ENCODE data around the gene TAF10. TPM values are rescaled to one million over a fixed set of nuclear protein-coding genes. Genes with fewer than 3 reads are reported as not detected.
A peak's percentile ranks its signal among the peaks of the same experiment; 100 is the strongest.

Gene TAF10
- polyA plus RNA-seq, 4 donors = 62.6 to 133 (median 105) TPM

- FAIRE-seq = no peak
Observed at GRCh38 chr11:6598555-6598954, 13.5 kb downstream of the TAF10 start.

GRCh38 chr11:6596239-6596877, 15.7 kb downstream of the TAF10 start:
- H3K4me1 ChIP-seq (ENCODE audit: control insufficient read depth in 3 of 3, insufficient read depth in 2 of 3, low read depth in 1 of 3, low read length in 2 of 3) = peaks cover 0 to 25% (median 4%) of the 10 kb centered on the region in 3 donors

More at GRCh38 chr11:6598555-6598954, 13.5 kb downstream of the TAF10 start:
- H3K36me3 ChIP-seq (ENCODE audit: control insufficient read depth in 3 of 3, insufficient read depth in 2 of 3, low read depth in 1 of 3, low read length in 3 of 3) = peaks cover 12 to 38% (median 22%) of the 10 kb centered on the region in 3 donors
- H3K4me1 ChIP-seq (ENCODE audit: control insufficient read depth in 3 of 3, insufficient read depth in 2 of 3, low read depth in 1 of 3, low read length in 2 of 3) = peaks cover 5 to 35% (median 13%) of the 10 kb centered on the region in 3 donors
- H3K27me3 ChIP-seq (ENCODE audit: control insufficient read depth in 3 of 3, insufficient read depth in 3 of 3, low read length in 3 of 3) = no peaks in the 10 kb centered on the region
- no peak overlapping the region for H3K4me3 ChIP-seq (ENCODE audit: low read depth in 1 of 3, low read length in 3 of 3)
- peak in 1 of 2 donors; percentile 51 for DNase-seq
- WGBS, 3 donors = 87 to 89% (median 88%) methylated on average over 3 of the region's 3 CpGs
- peak overlapping the region in 1 of 3 donors; percentile 25 for H3K27ac ChIP-seq (ENCODE audit: low read depth in 1 of 3, low read length in 2 of 3)
- H3K9me3 ChIP-seq (ENCODE audit: control insufficient read depth in 2 of 2, insufficient read depth in 1 of 2, low read depth in 1 of 2, low read length in 1 of 2) = no peaks in the 10 kb centered on the region

GRCh38 chr11:6594142-6594768, 17.8 kb downstream of the TAF10 start:
- Histone ChIP-seq H3K27ac (ENCODE audit: low read depth in 1 of 3, low read length in 2 of 3) (no peak overlapping the region), H3K4me3 (ENCODE audit: low read depth in 1 of 3, low read length in 3 of 3) (no peak overlapping the region), H3K4me1 (ENCODE audit: control insufficient read depth in 3 of 3, insufficient read depth in 2 of 3, low read depth in 1 of 3, low read length in 2 of 3) (peaks cover 0 to 10% (median 0%) of the 10 kb centered on the region in 3 donors), H3K27me3 (ENCODE audit: control insufficient read depth in 3 of 3, insufficient read depth in 3 of 3, low read length in 3 of 3) (no peaks in the 10 kb centered on the region), H3K9me3 (ENCODE audit: control insufficient read depth in 2 of 2, insufficient read depth in 1 of 2, low read depth in 1 of 2, low read length in 1 of 2) (no peaks in the 10 kb centered on the region), H3K36me3 (ENCODE audit: control insufficient read depth in 3 of 3, insufficient read depth in 2 of 3, low read depth in 1 of 3, low read length in 3 of 3) (peaks cover 2 to 19% (median 12%) of the 10 kb centered on the region in 3 donors)
- FAIRE-seq = no peak
- 85 to 94% (median 87%) methylated on average over 3 of the region's 3 CpGs for WGBS, 3 donors
- DNase-seq = no peak

More at GRCh38 chr11:6596239-6596877, 15.7 kb downstream of the TAF10 start:
- 68 to 90% (median 87%) methylated on average over 5 of the region's 5 CpGs for WGBS, 3 donors
- FAIRE-seq = no peak
- Histone ChIP-seq H3K36me3 (ENCODE audit: control insufficient read depth in 3 of 3, insufficient read depth in 2 of 3, low read depth in 1 of 3, low read length in 3 of 3) (peaks cover 13 to 39% (median 22%) of the 10 kb centered on the region in 3 donors), H3K27ac (ENCODE audit: low read depth in 1 of 3, low read length in 2 of 3) (no peak overlapping the region), H3K9me3 (ENCODE audit: control insufficient read depth in 2 of 2, insufficient read depth in 1 of 2, low read depth in 1 of 2, low read length in 1 of 2) (no peaks in the 10 kb centered on the region), H3K27me3 (ENCODE audit: control insufficient read depth in 3 of 3, insufficient read depth in 3 of 3, low read length in 3 of 3) (no peaks in the 10 kb centered on the region), H3K4me3 (ENCODE audit: low read depth in 1 of 3, low read length in 3 of 3) (no peak overlapping the region)
- no peak for DNase-seq

- Histone ChIP-seq H3K9me3 (ENCODE audit: control insufficient read depth in 2 of 2, insufficient read depth in 1 of 2, low read depth in 1 of 2, low read length in 1 of 2) (peaks cover 0 to 10% of the 10 kb centered on the region in 2 donors), H3K4me1 (ENCODE audit: control insufficient read depth in 3 of 3, insufficient read depth in 2 of 3, low read depth in 1 of 3, low read length in 2 of 3) (no peaks in the 10 kb centered on the region), H3K36me3 (ENCODE audit: control insufficient read depth in 3 of 3, insufficient read depth in 2 of 3, low read depth in 1 of 3, low read length in 3 of 3) (peaks cover 0 to 15% (median 2%) of the 10 kb centered on the region in 3 donors), H3K27me3 (ENCODE audit: control insufficient read depth in 3 of 3, insufficient read depth in 3 of 3, low read length in 3 of 3) (no peaks in the 10 kb centered on the region), H3K4me3 (ENCODE audit: low read depth in 1 of 3, low read length in 3 of 3) (no peak overlapping the region), H3K27ac (ENCODE audit: low read depth in 1 of 3, low read length in 2 of 3) (no peak overlapping the region)
- no peak for FAIRE-seq
- WGBS, 3 donors = 95 to 100% (median 97%) methylated on average over 1 of the region's 1 CpG
- DNase-seq = no peak
Observed at GRCh38 chr11:6588018-6588417, 24.0 kb downstream of the TAF10 start.

GRCh38 chr11:6587360-6587953, 24.6 kb downstream of the TAF10 start:
- Histone ChIP-seq H3K4me1 (ENCODE audit: control insufficient read depth in 3 of 3, insufficient read depth in 2 of 3, low read depth in 1 of 3, low read length in 2 of 3) (no peaks in the 10 kb centered on the region), H3K4me3 (ENCODE audit: low read depth in 1 of 3, low read length in 3 of 3) (no peak overlapping the region), H3K36me3 (ENCODE audit: control insufficient read depth in 3 of 3, insufficient read depth in 2 of 3, low read depth in 1 of 3, low read length in 3 of 3) (peaks cover 0 to 15% (median 2%) of the 10 kb centered on the region in 3 donors), H3K9me3 (ENCODE audit: control insufficient read depth in 2 of 2, insufficient read depth in 1 of 2, low read depth in 1 of 2, low read length in 1 of 2) (peaks cover 0 to 10% of the 10 kb centered on the region in 2 donors), H3K27me3 (ENCODE audit: control insufficient read depth in 3 of 3, insufficient read depth in 3 of 3, low read length in 3 of 3) (no peaks in the 10 kb centered on the region), H3K27ac (ENCODE audit: low read depth in 1 of 3, low read length in 2 of 3) (no peak overlapping the region)
- FAIRE-seq (no peak), DNase-seq (no peak)
- 93 to 96% (median 95%) methylated on average over 11 of the region's 11 CpGs for WGBS, 3 donors

GRCh38 chr11:6586434-6587359, 25.3 kb downstream of the TAF10 start:
- Histone ChIP-seq H3K36me3 (ENCODE audit: control insufficient read depth in 3 of 3, insufficient read depth in 2 of 3, low read depth in 1 of 3, low read length in 3 of 3) (peaks cover 0 to 12% (median 0%) of the 10 kb centered on the region in 3 donors), H3K27me3 (ENCODE audit: control insufficient read depth in 3 of 3, insufficient read depth in 3 of 3, low read length in 3 of 3) (no peaks in the 10 kb centered on the region), H3K4me3 (ENCODE audit: low read depth in 1 of 3, low read length in 3 of 3) (no peak overlapping the region), H3K4me1 (ENCODE audit: control insufficient read depth in 3 of 3, insufficient read depth in 2 of 3, low read depth in 1 of 3, low read length in 2 of 3) (no peaks in the 10 kb centered on the region), H3K27ac (ENCODE audit: low read depth in 1 of 3, low read length in 2 of 3) (no peak overlapping the region), H3K9me3 (ENCODE audit: control insufficient read depth in 2 of 2, insufficient read depth in 1 of 2, low read depth in 1 of 2, low read length in 1 of 2) (peaks cover 0 to 10% of the 10 kb centered on the region in 2 donors)
- DNase-seq = no peak
- 82 to 97% (median 93%) methylated on average over 25 of the region's 25 CpGs for WGBS, 3 donors
- no peak for FAIRE-seq

GRCh38 chr11:6584528-6584927, 27.5 kb downstream of the TAF10 start:
- Histone ChIP-seq H3K27me3 (ENCODE audit: control insufficient read depth in 3 of 3, insufficient read depth in 3 of 3, low read length in 3 of 3) (no peaks in the 10 kb centered on the region), H3K4me3 (ENCODE audit: low read depth in 1 of 3, low read length in 3 of 3) (no peak overlapping the region), H3K4me1 (ENCODE audit: control insufficient read depth in 3 of 3, insufficient read depth in 2 of 3, low read depth in 1 of 3, low read length in 2 of 3) (no peaks in the 10 kb centered on the region), H3K27ac (ENCODE audit: low read depth in 1 of 3, low read length in 2 of 3) (no peak overlapping the region), H3K36me3 (ENCODE audit: control insufficient read depth in 3 of 3, insufficient read depth in 2 of 3, low read depth in 1 of 3, low read length in 3 of 3) (peaks cover 0 to 25% (median 0%) of the 10 kb centered on the region in 3 donors), H3K9me3 (ENCODE audit: control insufficient read depth in 2 of 2, insufficient read depth in 1 of 2, low read depth in 1 of 2, low read length in 1 of 2) (peaks cover 0 to 10% of the 10 kb centered on the region in 2 donors)
- FAIRE-seq (no peak), DNase-seq (no peak)
- 92 to 97% (median 95%) methylated on average over 4 of the region's 4 CpGs for WGBS, 3 donors

GRCh38 chr11:6583584-6583983, 28.4 kb downstream of the TAF10 start:
- peaks cover 0 to 10% of the 10 kb centered on the region in 2 donors for H3K9me3 ChIP-seq (ENCODE audit: control insufficient read depth in 2 of 2, insufficient read depth in 1 of 2, low read depth in 1 of 2, low read length in 1 of 2)
- H3K36me3 ChIP-seq (ENCODE audit: control insufficient read depth in 3 of 3, insufficient read depth in 2 of 3, low read depth in 1 of 3, low read length in 3 of 3) = peaks cover 0 to 27% (median 0%) of the 10 kb centered on the region in 3 donors
- FAIRE-seq = no peak
- no peak for DNase-seq
- no peaks in the 10 kb centered on the region for H3K4me1 ChIP-seq (ENCODE audit: control insufficient read depth in 3 of 3, insufficient read depth in 2 of 3, low read depth in 1 of 3, low read length in 2 of 3)
- H3K4me3 ChIP-seq (ENCODE audit: low read depth in 1 of 3, low read length in 3 of 3) = no peak overlapping the region
- H3K27ac ChIP-seq (ENCODE audit: low read depth in 1 of 3, low read length in 2 of 3) = no peak overlapping the region
- WGBS, 3 donors = 100% methylated on average over 1 of the region's 1 CpG
- no peaks in the 10 kb centered on the region for H3K27me3 ChIP-seq (ENCODE audit: control insufficient read depth in 3 of 3, insufficient read depth in 3 of 3, low read length in 3 of 3)
